HepG2 (cell line): ENCODE results near the gene IMMT. TPM values are rescaled to one million over a fixed set of nuclear protein-coding genes. Genes with fewer than 3 reads are reported as not detected.

Source experiments
- ATAC-seq: fragments of 200-7000 bp; cut with Tn5 transposase; 3 replicates; pipeline ENCODE4 v1.9.1; 2020; ENCODE audit warnings: mild to moderate bottlenecking, moderate library complexity
- BruUV-seq: library from RNA; stranded (reverse); fragments of 400-500 nt; replicated peaks from 2 replicates; lab custom pipeline; 2021; lab: Mats Ljungman, UMichigan
- CTCF ChIA-PET: fragments of 300-600 bp; formaldehyde crosslinking; extraction: SDS; loops from one replicate; lab custom pipeline; 2021; ENCODE audit warnings: low total read pairs, inconsistent platforms, low intra/inter-chr PET ratio; lab: Yijun Ruan, JAX
- POLR2A ChIA-PET: fragments of 350-600 bp; sonication (Branson Sonifier 250); formaldehyde crosslinking; loops from one replicate; lab custom pipeline; 2020; ENCODE audit warnings: antibody characterized with exemption, inconsistent platforms; lab: Yijun Ruan, JAX
- DNase-seq: peaks from one replicate; pipeline ENCODE4 v3.0.0-alpha.2; 2015; ENCODE audit warnings: low spot score
- FAIRE-seq: peaks from 3 replicates; lab custom pipeline; 2011; peaks lifted over from hg19 to GRCh38; lab: Jason Lieb, UNC
- H2AFZ ChIP-seq: one replicate; pipeline ENCODE4 v1.6.1; 2011; ENCODE audit warnings: low read length, inconsistent platforms
- H3K27ac ChIP-seq: fragments of 300-600 bp; 3 replicates; pipeline ENCODE4 v1.8.0; 2011; ENCODE audit warnings: mixed run types, mild to moderate bottlenecking, mixed read lengths, low read length, inconsistent platforms; ENCODE audit not compliant: insufficient read depth; ENCODE audit errors: extremely low read length
- H3K27me3 ChIP-seq, 2 experiments: fragments of 200-600 bp in 1 of 2; 2 replicates in 1 of 2; 3 replicates in 1 of 2; pipeline versions ENCODE4 v1.6.0 to v1.8.0; 2011; ENCODE audit warnings: low read length in 2 of 2, mild to moderate bottlenecking in 2 of 2, moderate library complexity in 2 of 2, inconsistent platforms in 1 of 2; ENCODE audit not compliant: insufficient read depth in 2 of 2, control insufficient read depth in 1 of 2
- H3K36me3 ChIP-seq, 2 experiments: fragments of 200-600 bp in 1 of 2; replicated peaks in 1 of 2; 2 replicates in 1 of 2; 3 replicates in 1 of 2; pipeline versions ENCODE4 v1.5.1 to v1.8.0; 2011; ENCODE audit warnings: low read length in 2 of 2, inconsistent platforms in 1 of 2; ENCODE audit not compliant: insufficient read depth in 2 of 2, control insufficient read depth in 1 of 2
- H3K4me1 ChIP-seq: 2 replicates; pipeline ENCODE4 v1.5.1; 2012; ENCODE audit warnings: low read length, inconsistent platforms; ENCODE audit not compliant: insufficient read depth
- H3K4me2 ChIP-seq: 2 replicates; pipeline ENCODE4 v1.6.0; 2011; ENCODE audit warnings: low read depth, low read length, inconsistent platforms
- H3K4me3 ChIP-seq, 3 experiments: fragments of 200-600 bp in 1 of 3; sonication (generic), shearing (Covaris generic) in 1 of 3; replicated peaks in 1 of 3; 2 replicates each; pipeline ENCODE4 v1.5.1; 2011 to 2016; ENCODE audit warnings: low read length in 3 of 3, inconsistent platforms in 2 of 3, low read depth in 2 of 3, mild to moderate bottlenecking in 2 of 3, control low read depth in 1 of 3, mixed read lengths in 1 of 3; ENCODE audit not compliant: insufficient read depth in 1 of 3
- H3K79me2 ChIP-seq: one replicate; pipeline ENCODE4 v1.6.1; 2011; ENCODE audit warnings: low read length, inconsistent platforms; ENCODE audit not compliant: insufficient read depth
- H3K9ac ChIP-seq: 2 replicates; pipeline ENCODE4 v1.6.0; 2011; ENCODE audit warnings: mild to moderate bottlenecking, low read depth, low read length, inconsistent platforms; ENCODE audit not compliant: insufficient read depth
- H3K9me3 ChIP-seq: 2 replicates; pipeline ENCODE4 v1.5.1; 2012; ENCODE audit warnings: mild to moderate bottlenecking, low read length
- H4K20me1 ChIP-seq: 2 replicates; pipeline ENCODE4 v1.6.0; 2011; ENCODE audit warnings: inconsistent platforms, mild to moderate bottlenecking, low read length, moderate library complexity; ENCODE audit not compliant: insufficient read depth
- ARNT ChIP-seq: fragments of 450-650 bp; IDR thresholded peaks from 2 replicates; pipeline ENCODE4 v1.6.1; 2017
- ARNTL ChIP-seq: sonication (generic); formaldehyde crosslinking; IDR thresholded peaks from 2 replicates; pipeline ENCODE4 v1.4.0; 2020; ENCODE audit warnings: mild to moderate bottlenecking, missing genetic modification reagents
- GPBP1L1 ChIP-seq: sonication (generic); formaldehyde crosslinking; IDR thresholded peaks from 2 replicates; pipeline ENCODE4 v1.5.0; 2020; ENCODE audit warnings: mild to moderate bottlenecking, missing genetic modification reagents
- MYNN ChIP-seq: sonication (generic); formaldehyde crosslinking; IDR thresholded peaks from 2 replicates; pipeline ENCODE4 v1.4.0; 2020; ENCODE audit warnings: mild to moderate bottlenecking, low read depth, missing genetic modification reagents
- RFX5 ChIP-seq: IDR thresholded peaks from 2 replicates; pipeline ENCODE4 v1.6.1; 2011; ENCODE audit warnings: low read depth, low read length, improper control_type of control experiment
- SMARCC2 ChIP-seq: fragments of 450-650 bp; IDR thresholded peaks from 2 replicates; pipeline ENCODE4 v1.6.1; 2017; ENCODE audit warnings: antibody characterized with exemption, mild to moderate bottlenecking
- SMARCE1 ChIP-seq: fragments of 450-650 bp; IDR thresholded peaks from 2 replicates; pipeline ENCODE4 v1.6.1; 2017; ENCODE audit warnings: borderline replicate concordance
- STAT5B ChIP-seq: sonication (generic); formaldehyde crosslinking; IDR thresholded peaks from 2 replicates; pipeline ENCODE4 v1.4.0; 2020; ENCODE audit warnings: missing genetic modification reagents
- ZNF121 ChIP-seq: sonication (generic); formaldehyde crosslinking; IDR thresholded peaks from 2 replicates; pipeline ENCODE4 v1.5.0; 2020; ENCODE audit warnings: mild to moderate bottlenecking, missing genetic modification reagents
- ZNF281 ChIP-seq: sonication (generic); formaldehyde crosslinking; IDR thresholded peaks from 2 replicates; pipeline ENCODE4 v1.4.0; 2020; ENCODE audit warnings: missing genetic modification reagents, borderline replicate concordance
- ZNF337 ChIP-seq: sonication (generic); formaldehyde crosslinking; IDR thresholded peaks from 2 replicates; pipeline ENCODE4 v1.5.1; 2020; ENCODE audit warnings: missing genetic modification reagents, low read depth, mild to moderate bottlenecking, borderline replicate concordance
- ZNF33B ChIP-seq: sonication (generic); formaldehyde crosslinking; IDR thresholded peaks from 2 replicates; pipeline ENCODE4 v1.5.1; 2020; ENCODE audit warnings: mild to moderate bottlenecking, missing genetic modification reagents
- ZNF547 ChIP-seq: sonication (generic); formaldehyde crosslinking; IDR thresholded peaks from 2 replicates; pipeline ENCODE4 v1.5.1; 2020; ENCODE audit warnings: mild to moderate bottlenecking, missing genetic modification reagents
- ZNF615 ChIP-seq: sonication (generic); formaldehyde crosslinking; IDR thresholded peaks from 2 replicates; pipeline ENCODE4 v1.5.0; 2020; ENCODE audit warnings: mild to moderate bottlenecking, missing genetic modification reagents, borderline replicate concordance
- ZNF652 ChIP-seq: IDR thresholded peaks from 2 replicates; pipeline ENCODE4 v1.6.1; 2016; ENCODE audit warnings: low read depth, borderline replicate concordance
- WGBS: methylation state at CpG from one replicate; pipeline ENCODE4 v1.1.6; 2017; ENCODE audit warnings: low lambda C conversion rate; 5-methylcytosine and 5-hydroxymethylcytosine counted together
- in situ Hi-C: cut with HindIII; loops from 2 replicates; pipeline ENCODE4 v1.10.0; 2017; ENCODE audit warnings: low pct_unique_long_range_greater_than_20kb; ENCODE audit not compliant: extremely low pct_ligation_motif_present
- intact Hi-C: fragments of 100-400 bp; cut with micrococcal nuclease; formaldehyde crosslinking; loops from one replicate; pipeline ENCODE4 v1.10.0; 2022; ENCODE audit not compliant: unreplicated experiment
- polyA plus RNA-seq, 8 experiments: library from polyadenylated mRNA; depleted of rRNA in 3 of 8; stranded (reverse) in 7 of 8; unstranded in 1 of 8; fragments of >200 nt; fragmentation: Illumina TruSeq in 4 of 8; extraction: Trizol in 4 of 8; gene quantifications; 2 replicates each; pipeline versions ENCODE4 v1.2.1 to v1.2.3, GENCODE V29; 2011 to 2016; ENCODE audit warnings: low read depth in 4 of 8, missing spikeins in 1 of 8, mixed read lengths in 1 of 8; ENCODE audit not compliant: insufficient read depth in 1 of 8
- total RNA-seq, 5 experiments: library from RNA; depleted of rRNA; stranded (reverse); fragments of >200 nt; fragmentation: Illumina TruSeq; extraction: Trizol; gene quantifications; 2 replicates each; pipeline ENCODE4 v1.2.3, GENCODE V29; 2016; ENCODE audit warnings: low read depth in 1 of 5

Gene IMMT
- total and polyA plus RNA-seq, 2 of the 13 experiments (the other 11 are each of a cell fraction or from before 2014, with no cell fraction given) = 63.5 to 119 TPM

GRCh38 chr2:86226636-86227520 is 31.6 kb upstream of the IMMT start:
- Histone ChIP-seq H3K4me1 (peaks cover 18% of the 10 kb centered on the region; the same call in 1 of the 2 replicates), H3K9ac (no peak overlapping the region), H3K4me2 (no peak overlapping the region), H3K27ac (no peak overlapping the region), H2AFZ (no peak overlapping the region), H3K36me3 (no peaks in the 10 kb centered on the region), H4K20me1 (no peaks in the 10 kb centered on the region), H3K9me3 (no peaks in the 10 kb centered on the region), H3K27me3 (peaks cover 4 to 20% of the 10 kb centered on the region in 2 experiments; a peak in 2 of 5 replicates), H3K79me2 (no peaks in the 10 kb centered on the region), H3K4me3 (no peak overlapping the region)
- intact Hi-C loops (no loop called here), in situ Hi-C loops (no loop called here)
- DNase-seq (no peak), ATAC-seq (no peak), FAIRE-seq (no peak)
- ChIA-PET POLR2A (no interaction called here), CTCF (no interaction called here)
- TF ChIP-seq ZNF652 (CRISPR knock-in tag) = 0 out of 2 replicates have a peak, but pooled peaks have one; percentile 43
- TF ChIP-seq ZNF615 (CRISPR knock-in tag) = no peak
- 31% methylated on average over 9 of the region's 9 CpGs for WGBS
- BruUV-seq = no TSS peak

- Histone ChIP-seq H3K36me3 (no peaks in the 10 kb centered on the region), H3K27ac (no peak overlapping the region), H3K4me2 (no peak overlapping the region), H3K4me3 (no peak overlapping the region), H3K9ac (no peak overlapping the region), H3K9me3 (no peaks in the 10 kb centered on the region), H3K4me1 (peaks cover 25% of the 10 kb centered on the region), H2AFZ (no peak overlapping the region), H3K79me2 (no peaks in the 10 kb centered on the region), H3K27me3 (peaks cover 4 to 20% of the 10 kb centered on the region in 2 experiments; a peak in 2 of 5 replicates), H4K20me1 (no peaks in the 10 kb centered on the region)
- CTCF ChIA-PET = no interaction called here
- BruUV-seq = no TSS peak
- TF ChIP-seq RFX5 (no peak), STAT5B (CRISPR knock-in tag) (no peak), ZNF121 (CRISPR knock-in tag) (no peak), MYNN (CRISPR knock-in tag) (no peak), SMARCC2 (no peak), ZNF33B (CRISPR knock-in tag) (no peak), ZNF337 (CRISPR knock-in tag) (no peak), ARNT (no peak), ZNF547 (CRISPR knock-in tag) (no peak), GPBP1L1 (CRISPR knock-in tag) (no peak), ZNF281 (CRISPR knock-in tag) (no peak), SMARCE1 (no peak), ARNTL (no peak)
- WGBS = 62% methylated on average over 4 of the region's 4 CpGs
- no peak for DNase-seq
- no peak for ATAC-seq
- intact Hi-C loops (no loop called here), in situ Hi-C loops (no loop called here)
- POLR2A ChIA-PET = no interaction called here
- no peak for FAIRE-seq
These were observed 30.8 kb upstream of the IMMT start for GRCh38 chr2:86226070-86226469.
